GM10266 (cell line): Measurements from ENCODE around the gene ERFE.

Source experiments
- DNase-seq: peaks from one replicate; pipeline ENCODE4 v3.0.0; 2012; ENCODE audit errors: extremely low spot score
- TF ChIP-seq, protein P1 (sequence below): IDR thresholded peaks from 2 replicates; pipeline ENCODE4 v1.5.1; 2012; ENCODE audit warnings: mild to moderate bottlenecking, low read depth; ENCODE audit not compliant: control insufficient read depth, insufficient read depth; ENCODE audit errors: missing control alignments

ERFE gene

GRCh38 chr2:238149841-238150572, 8.8 kb upstream of the ERFE start:
- no peak for DNase-seq
- TF ChIP-seq, protein P1, sequence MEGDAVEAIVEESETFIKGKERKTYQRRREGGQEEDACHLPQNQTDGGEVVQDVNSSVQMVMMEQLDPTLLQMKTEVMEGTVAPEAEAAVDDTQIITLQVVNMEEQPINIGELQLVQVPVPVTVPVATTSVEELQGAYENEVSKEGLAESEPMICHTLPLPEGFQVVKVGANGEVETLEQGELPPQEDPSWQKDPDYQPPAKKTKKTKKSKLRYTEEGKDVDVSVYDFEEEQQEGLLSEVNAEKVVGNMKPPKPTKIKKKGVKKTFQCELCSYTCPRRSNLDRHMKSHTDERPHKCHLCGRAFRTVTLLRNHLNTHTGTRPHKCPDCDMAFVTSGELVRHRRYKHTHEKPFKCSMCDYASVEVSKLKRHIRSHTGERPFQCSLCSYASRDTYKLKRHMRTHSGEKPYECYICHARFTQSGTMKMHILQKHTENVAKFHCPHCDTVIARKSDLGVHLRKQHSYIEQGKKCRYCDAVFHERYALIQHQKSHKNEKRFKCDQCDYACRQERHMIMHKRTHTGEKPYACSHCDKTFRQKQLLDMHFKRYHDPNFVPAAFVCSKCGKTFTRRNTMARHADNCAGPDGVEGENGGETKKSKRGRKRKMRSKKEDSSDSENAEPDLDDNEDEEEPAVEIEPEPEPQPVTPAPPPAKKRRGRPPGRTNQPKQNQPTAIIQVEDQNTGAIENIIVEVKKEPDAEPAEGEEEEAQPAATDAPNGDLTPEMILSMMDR = no peak

DNA sequence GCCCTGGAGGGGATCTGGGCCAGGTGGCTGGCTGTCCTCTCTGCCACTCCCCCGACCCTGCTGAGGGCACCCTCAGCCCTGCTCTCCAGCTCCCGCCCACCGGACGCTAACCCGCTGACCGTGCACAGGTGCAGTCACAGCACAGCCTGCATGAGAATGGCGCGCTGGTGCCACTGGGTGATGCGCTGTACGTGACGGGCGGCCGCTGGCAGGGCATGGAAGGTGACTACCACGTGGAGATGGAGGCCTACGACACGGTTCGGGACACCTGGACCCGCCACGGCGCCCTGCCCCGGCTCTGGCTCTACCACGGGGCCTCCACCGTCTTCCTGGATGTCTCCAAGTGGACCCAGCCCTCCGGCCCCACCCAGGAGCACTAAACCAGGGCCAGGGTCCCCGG, 8.1 kb upstream of the ERFE start:
- DNase-seq = no peak
- TF ChIP-seq, protein P1 = no peak

DNA sequence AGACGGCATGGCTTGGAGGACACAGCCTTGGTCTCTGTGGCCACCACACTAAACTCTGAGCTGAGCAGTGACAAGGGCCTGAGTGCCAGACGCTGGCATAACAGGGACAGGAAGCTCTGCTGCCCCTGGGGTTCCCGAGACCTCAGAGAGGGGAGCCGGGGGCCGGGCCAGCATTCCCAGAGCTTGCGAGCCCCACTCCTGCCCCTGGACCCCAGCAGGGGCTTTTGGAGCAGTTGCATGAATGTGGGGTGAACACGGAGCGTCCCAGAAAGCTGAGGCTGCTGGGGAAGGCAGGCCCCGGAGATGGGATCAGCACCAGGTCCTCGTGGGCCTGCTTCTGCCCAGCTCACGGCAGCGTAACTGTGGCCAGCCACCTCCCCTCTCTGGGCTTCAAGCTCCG, 7.6 kb upstream of the ERFE start:
- DNase-seq = no peak

GRCh38 chr2:238151628-238152235, 7.0 kb upstream of the ERFE start:
- TF ChIP-seq, protein P1 = no peak
- no peak for DNase-seq

More for the DNA sequence above, 7.6 kb upstream of the ERFE start:
- TF ChIP-seq, protein P1 = no peak

DNA sequence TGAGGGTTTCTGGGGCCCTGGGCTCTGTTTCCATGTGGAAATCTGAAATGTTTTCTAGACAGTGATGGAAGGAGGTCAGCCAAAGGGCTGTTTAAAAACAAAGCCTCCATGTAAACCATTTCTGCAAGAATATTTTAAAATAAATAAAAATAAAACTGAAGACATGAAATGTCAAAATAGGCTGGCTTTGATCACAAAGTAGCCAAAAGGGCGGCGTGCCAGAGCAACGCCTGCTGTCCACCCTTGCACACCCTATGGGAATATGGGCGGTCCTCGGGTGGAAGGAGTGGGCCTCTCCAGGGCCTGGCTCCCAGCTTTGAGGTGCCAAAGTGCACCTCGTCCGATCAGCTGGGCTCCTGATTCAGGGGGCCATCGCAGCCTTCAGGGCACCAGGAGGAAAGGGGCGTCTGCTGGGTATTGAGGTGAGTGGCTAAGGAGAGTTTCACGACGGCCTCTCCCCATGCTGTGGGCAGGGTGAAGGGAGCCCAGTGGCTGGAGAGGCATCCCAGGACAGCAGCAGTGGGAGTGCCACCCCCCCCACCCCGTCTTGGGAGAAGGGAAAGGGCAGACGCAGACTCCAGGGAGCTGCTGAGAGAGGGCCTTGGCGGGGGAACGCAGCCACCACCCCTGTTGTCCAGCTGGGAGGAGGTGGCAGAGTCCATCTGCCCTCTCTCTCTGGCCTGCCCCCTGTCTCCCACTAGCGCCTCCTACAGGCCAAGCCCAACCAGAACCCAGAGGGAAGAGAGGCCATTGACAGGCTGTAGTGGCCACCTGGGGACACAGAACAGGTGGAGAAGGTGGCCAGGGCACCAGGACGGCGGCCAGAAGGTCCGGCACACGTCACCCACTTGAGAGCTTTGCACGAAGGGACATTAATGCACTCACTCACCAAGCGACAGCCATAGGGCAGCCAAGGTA, 5.7 kb upstream of the ERFE start:
- no peak for DNase-seq
- TF ChIP-seq, protein P1 = peak; percentile 26

GRCh38 chr2:238154570-238154969, 4.2 kb upstream of the ERFE start:
- TF ChIP-seq, protein P1 = no peak
- no peak for DNase-seq
